Amniotic epithelial cell (primary cell): ENCODE results near the gene TTC28.

Experiments used
- DNase-seq: peaks from one replicate; pipeline ENCODE4 v3.0.0-alpha.2; 2010; ENCODE audit warnings: low read depth

The TTC28 gene

GRCh38 chr22:27986937-27987336 is 692.7 kb downstream of the TTC28 start:
- DNase-seq, result no peak

- DNase-seq, result peak; percentile 45
Measured at GRCh38 chr22:27986459-27986858, 693.2 kb downstream of the TTC28 start.

GRCh38 chr22:27985323-27986275 is 694.0 kb downstream of the TTC28 start:
- no peak for DNase-seq

- no peak for DNase-seq
Measured at GRCh38 chr22:27984723-27985122, 694.9 kb downstream of the TTC28 start.

- no peak for DNase-seq
Measured at GRCh38 chr22:27984001-27984695, 695.5 kb downstream of the TTC28 start.

GRCh38 chr22:27983361-27983791 is 696.3 kb downstream of the TTC28 start:
- no peak for DNase-seq

- DNase-seq, result no peak
Measured at GRCh38 chr22:27982630-27983180, 696.9 kb downstream of the TTC28 start.

GRCh38 chr22:27982106-27982505 is 697.5 kb downstream of the TTC28 start:
- DNase-seq, result no peak

- no peak for DNase-seq
Measured at GRCh38 chr22:27980424-27981148, 699.1 kb downstream of the TTC28 start.

- no peak for DNase-seq
Measured at GRCh38 chr22:27978802-27979201, 700.8 kb downstream of the TTC28 start.

GRCh38 chr22:27978317-27978716 is 701.3 kb downstream of the TTC28 start:
- DNase-seq, result no peak

- DNase-seq, result no peak
Measured at GRCh38 chr22:27976586-27976985, 703.1 kb downstream of the TTC28 start.

- peak; percentile 9 for DNase-seq
Measured at GRCh38 chr22:27975381-27976013, 704.1 kb downstream of the TTC28 start.

GRCh38 chr22:27973846-27974245 is 705.8 kb downstream of the TTC28 start:
- no peak for DNase-seq

GRCh38 chr22:27972732-27973698 is 706.6 kb downstream of the TTC28 start:
- peak; percentile 25 for DNase-seq

- no peak for DNase-seq
Measured at GRCh38 chr22:27971926-27972325, 707.7 kb downstream of the TTC28 start.

GRCh38 chr22:27970596-27971220 is 708.9 kb downstream of the TTC28 start:
- DNase-seq, result no peak

GRCh38 chr22:27966168-27967064 is 713.2 kb downstream of the TTC28 start:
- no peak for DNase-seq
